C4-2B (cell line): ENCODE data around the gene ATP5F1D.
A peak's percentile ranks its signal among the peaks of the same experiment; 100 is the strongest.

Source experiments
- H3K27ac ChIP-seq: fragments of 450-650 bp; 2 replicates; pipeline ENCODE4 v1.5.1; 2017
- CTCF ChIP-seq: fragments of 450-650 bp; conservative IDR thresholded peaks from 2 replicates; pipeline ENCODE4 v1.5.1; 2017; ENCODE audit warnings: mild to moderate bottlenecking
- ZFX ChIP-seq: fragments of 450-650 bp; IDR thresholded peaks from 2 replicates; pipeline ENCODE4 v1.6.1; 2017

The ATP5F1D gene

GRCh38 chr19:1260749-1261537 lies 19.4 kb downstream of the ATP5F1D start:
- H3K27ac ChIP-seq = peak overlapping the region; percentile 96
- TF ChIP-seq ZFX (no peak), CTCF (no peak)

- H3K27ac ChIP-seq = peak overlapping the region; percentile 96
- no peak; the same call in 1 of the 2 replicates for TF ChIP-seq CTCF
- no peak for TF ChIP-seq ZFX
Observed at GRCh38 chr19:1261538-1261797, 19.9 kb downstream of the ATP5F1D start.

GRCh38 chr19:1261798-1262622 lies 20.5 kb downstream of the ATP5F1D start:
- H3K27ac ChIP-seq = peak overlapping the region; percentile 96
- TF ChIP-seq ZFX = peak; percentile 37; the same call in 1 of the 2 replicates
- TF ChIP-seq CTCF = no peak; the same call in 1 of the 2 replicates

GRCh38 chr19:1262623-1263123 lies 21.1 kb downstream of the ATP5F1D start:
- TF ChIP-seq CTCF (no peak), ZFX (no peak)
- H3K27ac ChIP-seq = peak overlapping the region; percentile 96

- TF ChIP-seq CTCF (no peak), ZFX (no peak)
- peak overlapping the region; percentile 96 for H3K27ac ChIP-seq
Observed at GRCh38 chr19:1263188-1263587, 21.6 kb downstream of the ATP5F1D start.

- H3K27ac ChIP-seq = peak overlapping the region; percentile 94
- TF ChIP-seq CTCF (no peak), ZFX (no peak)
Observed at GRCh38 chr19:1264801-1265614, 23.5 kb downstream of the ATP5F1D start.
